ENCODE measurements around the gene COQ7.

- TF ChIP-seq ZNF274 (IDR thresholded peaks at IDR 0.05; ENCODE audit: low read depth, low read length) (no peak), SUZ12 (IDR thresholded peaks at IDR 0.05; ENCODE audit: extremely low read depth, insufficient read depth, insufficient read length) (no peak)
Observed at GRCh38 chr16:19105891-19106624, 38.6 kb downstream of the COQ7 start.
